C4-2B (cell line): ENCODE results near the gene DDX18.

Experiments used
- H3K27ac ChIP-seq: fragments of 450-650 bp; 2 replicates; pipeline ENCODE4 v1.5.1; 2017
- ZFX ChIP-seq: fragments of 450-650 bp; IDR thresholded peaks from 2 replicates; pipeline ENCODE4 v1.6.1; 2017
- TF ChIP-seq, protein P1 (sequence below): fragments of 450-650 bp; conservative IDR thresholded peaks from 2 replicates; pipeline ENCODE4 v1.5.1; 2017; ENCODE audit warnings: mild to moderate bottlenecking

Gene DDX18

DNA sequence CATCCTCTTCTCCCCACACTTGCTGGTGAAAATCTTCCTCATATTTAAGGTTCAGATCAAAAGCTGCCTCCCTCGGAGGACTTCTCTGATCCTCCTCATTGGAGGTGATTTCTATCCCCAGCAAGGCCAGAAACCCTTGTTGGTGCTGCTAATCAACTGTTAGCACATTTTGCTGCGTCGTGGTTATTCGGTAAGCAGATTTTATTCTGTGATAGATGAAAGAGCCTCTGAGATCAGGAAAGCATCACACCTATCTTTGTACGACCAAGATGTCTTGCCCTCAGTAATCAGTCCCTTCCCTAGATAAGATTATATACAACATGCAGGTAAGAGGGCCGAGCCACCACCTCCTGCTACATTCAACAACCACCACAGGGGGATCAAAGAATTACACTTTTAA lies 40.1 kb downstream of the DDX18 start:
- no peak for TF ChIP-seq ZFX
- TF ChIP-seq, protein P1, sequence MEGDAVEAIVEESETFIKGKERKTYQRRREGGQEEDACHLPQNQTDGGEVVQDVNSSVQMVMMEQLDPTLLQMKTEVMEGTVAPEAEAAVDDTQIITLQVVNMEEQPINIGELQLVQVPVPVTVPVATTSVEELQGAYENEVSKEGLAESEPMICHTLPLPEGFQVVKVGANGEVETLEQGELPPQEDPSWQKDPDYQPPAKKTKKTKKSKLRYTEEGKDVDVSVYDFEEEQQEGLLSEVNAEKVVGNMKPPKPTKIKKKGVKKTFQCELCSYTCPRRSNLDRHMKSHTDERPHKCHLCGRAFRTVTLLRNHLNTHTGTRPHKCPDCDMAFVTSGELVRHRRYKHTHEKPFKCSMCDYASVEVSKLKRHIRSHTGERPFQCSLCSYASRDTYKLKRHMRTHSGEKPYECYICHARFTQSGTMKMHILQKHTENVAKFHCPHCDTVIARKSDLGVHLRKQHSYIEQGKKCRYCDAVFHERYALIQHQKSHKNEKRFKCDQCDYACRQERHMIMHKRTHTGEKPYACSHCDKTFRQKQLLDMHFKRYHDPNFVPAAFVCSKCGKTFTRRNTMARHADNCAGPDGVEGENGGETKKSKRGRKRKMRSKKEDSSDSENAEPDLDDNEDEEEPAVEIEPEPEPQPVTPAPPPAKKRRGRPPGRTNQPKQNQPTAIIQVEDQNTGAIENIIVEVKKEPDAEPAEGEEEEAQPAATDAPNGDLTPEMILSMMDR, result no peak
- H3K27ac ChIP-seq, result no peak overlapping the region

DNA sequence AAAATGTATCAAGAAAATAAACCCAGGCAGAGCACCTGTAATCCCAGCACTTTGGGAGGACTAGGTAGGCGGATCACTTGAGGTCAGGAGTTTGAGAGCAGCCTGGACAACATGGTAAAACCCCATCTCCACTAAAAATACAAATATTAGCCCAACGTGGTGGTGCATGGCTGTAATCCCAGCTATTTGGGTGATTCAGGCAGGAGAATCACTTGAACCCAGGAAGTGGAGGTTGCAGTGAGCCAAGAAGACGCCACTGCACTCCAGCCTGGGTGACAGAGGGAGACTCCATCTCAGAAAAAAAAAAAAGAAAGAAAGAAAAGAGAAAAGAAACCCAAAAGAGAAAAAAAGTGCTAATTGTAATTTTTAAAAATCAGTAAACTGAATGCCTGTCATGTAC lies 41.4 kb downstream of the DDX18 start:
- no peak for TF ChIP-seq ZFX
- TF ChIP-seq, protein P1, result no peak
- no peak overlapping the region for H3K27ac ChIP-seq

DNA sequence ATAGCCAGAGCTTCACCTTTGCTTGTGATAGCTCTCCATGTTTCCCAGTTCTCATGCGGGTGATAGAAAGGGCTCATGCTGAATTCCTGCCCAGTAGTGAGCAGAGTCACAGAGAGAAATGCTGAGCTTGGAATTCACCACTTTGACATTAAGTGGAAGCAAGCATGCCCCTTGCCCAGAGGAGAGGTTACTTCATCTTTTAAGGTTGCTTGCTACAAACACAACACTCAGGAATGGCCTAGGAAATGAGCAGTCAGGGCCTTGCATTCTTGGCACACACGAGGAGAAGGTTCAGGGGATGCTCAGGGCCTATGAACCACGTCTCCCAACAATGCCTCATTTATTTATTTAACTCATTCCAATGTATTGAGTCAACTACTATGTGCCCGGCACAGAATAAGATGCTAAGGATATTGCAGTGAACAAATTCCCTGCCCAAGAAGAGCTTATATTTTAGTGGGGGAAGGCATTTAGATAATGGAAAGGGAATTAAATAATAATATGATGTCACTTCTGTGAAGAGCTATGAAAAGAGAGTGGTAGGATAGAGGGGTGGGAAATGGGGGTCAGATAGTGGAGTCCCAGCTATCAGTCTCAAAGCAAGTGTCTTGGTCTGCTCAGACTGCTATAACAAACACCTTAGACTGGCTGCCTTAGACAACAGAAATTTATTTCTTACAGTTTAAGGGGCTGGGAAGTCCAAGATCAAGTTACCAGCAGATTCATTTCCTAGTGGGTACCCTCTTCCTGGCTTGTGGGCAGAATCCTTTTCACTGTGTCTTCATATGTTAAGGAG lies 42.1 kb downstream of the DDX18 start:
- TF ChIP-seq ZFX, result no peak
- TF ChIP-seq, protein P1, result no peak
- no peak overlapping the region for H3K27ac ChIP-seq

DNA sequence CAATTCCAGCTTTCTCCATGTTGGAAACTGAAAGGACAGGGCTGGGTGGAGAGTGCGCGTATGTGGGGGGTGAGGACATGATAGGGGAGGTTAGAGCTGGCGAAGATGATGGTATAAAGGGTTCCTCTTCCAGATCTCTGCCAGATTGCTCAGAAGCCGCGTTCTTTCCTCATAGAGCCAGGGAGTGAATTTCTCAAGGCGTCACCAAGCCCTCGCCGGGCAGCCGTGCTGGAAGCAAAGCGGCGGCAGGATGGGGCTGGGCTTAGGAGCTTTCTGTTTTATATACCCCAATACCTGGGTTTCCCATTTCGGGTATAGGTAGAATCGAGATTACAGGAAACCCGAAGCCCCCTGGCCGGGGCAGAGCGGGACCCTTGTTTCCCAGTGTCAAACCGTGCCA lies 43.8 kb downstream of the DDX18 start:
- H3K27ac ChIP-seq, result no peak overlapping the region
- TF ChIP-seq ZFX, result no peak
- TF ChIP-seq, protein P1, result no peak

DNA sequence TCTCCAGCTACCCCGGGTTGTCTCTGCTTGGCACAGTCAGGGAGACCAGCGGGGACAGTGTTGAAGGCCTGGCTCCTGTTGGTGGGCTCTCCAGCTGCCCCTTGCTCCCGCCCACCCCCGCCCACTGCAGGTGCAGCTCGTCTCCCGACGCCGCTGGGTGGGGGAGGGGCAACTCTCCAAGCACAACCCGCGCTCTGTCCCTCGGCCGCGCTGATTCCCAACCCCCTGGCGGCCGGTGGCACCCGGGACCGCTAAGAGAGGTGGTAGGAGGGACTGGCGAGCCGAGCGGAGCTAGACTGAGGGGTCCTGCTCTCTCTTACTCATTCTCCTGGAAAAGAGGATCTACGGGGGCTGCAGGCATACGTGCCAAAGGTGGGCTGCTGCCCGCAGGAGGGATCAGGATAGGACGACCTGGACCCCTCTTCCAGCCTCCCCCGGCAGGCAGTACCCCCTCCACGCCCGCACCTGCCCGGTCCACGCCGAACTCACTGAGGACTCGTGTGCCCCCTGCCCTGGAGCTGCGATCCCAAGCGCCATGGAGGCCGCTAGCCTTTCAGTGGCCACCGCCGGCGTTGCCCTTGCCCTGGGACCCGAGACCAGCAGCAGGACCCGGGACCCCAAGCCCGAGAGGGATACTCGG lies 44.5 kb downstream of the DDX18 start:
- no peak overlapping the region for H3K27ac ChIP-seq
- TF ChIP-seq, protein P1, result no peak
- no peak for TF ChIP-seq ZFX

DNA sequence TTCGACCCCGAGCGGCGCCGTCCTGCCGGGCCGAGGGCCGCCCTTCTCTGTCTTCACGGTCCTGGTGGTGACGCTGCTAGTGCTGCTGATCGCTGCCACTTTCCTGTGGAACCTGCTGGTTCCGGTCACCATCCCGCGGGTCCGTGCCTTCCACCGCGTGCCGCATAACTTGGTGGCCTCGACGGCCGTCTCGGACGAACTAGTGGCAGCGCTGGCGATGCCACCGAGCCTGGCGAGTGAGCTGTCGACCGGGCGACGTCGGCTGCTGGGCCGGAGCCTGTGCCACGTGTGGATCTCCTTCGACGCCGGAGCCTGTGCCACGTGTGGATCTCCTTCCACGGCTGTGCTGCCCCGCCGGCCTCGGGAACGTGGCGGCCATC lies 45.0 kb downstream of the DDX18 start:
- TF ChIP-seq, protein P1, result no peak
- H3K27ac ChIP-seq, result no peak overlapping the region

DNA sequence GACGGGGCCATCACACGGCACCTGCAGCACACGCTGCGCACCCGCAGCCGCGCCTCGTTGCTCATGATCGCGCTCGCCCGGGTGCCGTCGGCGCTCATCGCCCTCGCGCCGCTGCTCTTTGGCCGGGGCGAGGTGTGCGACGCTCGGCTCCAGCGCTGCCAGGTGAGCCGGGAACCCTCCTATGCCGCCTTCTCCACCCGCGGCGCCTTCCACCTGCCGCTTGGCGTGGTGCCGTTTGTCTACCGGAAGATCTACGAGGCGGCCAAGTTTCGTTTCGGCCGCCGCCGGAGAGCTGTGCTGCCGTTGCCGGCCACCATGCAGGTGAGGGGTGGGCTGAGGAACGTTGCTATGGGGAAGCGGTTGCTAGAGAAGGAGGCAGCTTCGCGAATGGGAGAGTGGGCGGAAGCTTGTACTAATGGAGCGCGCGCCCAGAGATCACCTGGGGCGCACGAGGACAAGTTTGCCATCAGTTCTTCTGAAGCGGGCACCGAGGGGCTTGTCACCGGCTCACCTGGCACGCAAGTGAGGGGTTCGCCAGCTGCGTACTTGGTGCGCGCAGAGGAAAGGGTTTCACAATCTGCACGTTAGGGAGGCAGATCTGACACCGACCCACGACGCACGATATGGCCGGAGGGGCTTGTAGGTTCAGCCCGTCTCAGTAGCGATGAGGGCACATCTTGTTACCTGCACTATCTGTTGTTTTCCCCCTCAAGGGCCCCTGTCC lies 45.6 kb downstream of the DDX18 start:
- H3K27ac ChIP-seq, result no peak overlapping the region
- no peak for TF ChIP-seq ZFX
- TF ChIP-seq, protein P1, result no peak
